ENCODE data around the gene CTIF.

DNA sequence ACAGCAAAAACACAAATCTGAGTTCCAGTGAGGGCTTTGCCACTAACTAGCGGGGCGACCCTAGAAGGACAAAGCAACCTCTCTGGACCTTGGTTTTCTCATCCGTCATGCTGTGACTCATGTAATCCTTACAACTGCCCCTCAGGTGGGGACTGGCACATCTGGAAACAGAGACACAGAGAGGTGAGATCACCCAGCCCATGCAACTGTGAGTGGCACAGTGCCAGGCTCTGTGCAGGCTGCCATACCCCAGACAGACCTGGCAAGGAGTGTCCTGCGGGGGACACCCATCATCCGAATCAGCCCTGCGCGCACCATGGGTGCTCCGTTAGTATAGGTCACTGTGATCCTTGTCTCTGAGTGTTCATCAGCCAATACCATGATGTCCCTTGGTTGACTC, 213.6 kb downstream of the CTIF start:
- TF ChIP-seq, protein P1, sequence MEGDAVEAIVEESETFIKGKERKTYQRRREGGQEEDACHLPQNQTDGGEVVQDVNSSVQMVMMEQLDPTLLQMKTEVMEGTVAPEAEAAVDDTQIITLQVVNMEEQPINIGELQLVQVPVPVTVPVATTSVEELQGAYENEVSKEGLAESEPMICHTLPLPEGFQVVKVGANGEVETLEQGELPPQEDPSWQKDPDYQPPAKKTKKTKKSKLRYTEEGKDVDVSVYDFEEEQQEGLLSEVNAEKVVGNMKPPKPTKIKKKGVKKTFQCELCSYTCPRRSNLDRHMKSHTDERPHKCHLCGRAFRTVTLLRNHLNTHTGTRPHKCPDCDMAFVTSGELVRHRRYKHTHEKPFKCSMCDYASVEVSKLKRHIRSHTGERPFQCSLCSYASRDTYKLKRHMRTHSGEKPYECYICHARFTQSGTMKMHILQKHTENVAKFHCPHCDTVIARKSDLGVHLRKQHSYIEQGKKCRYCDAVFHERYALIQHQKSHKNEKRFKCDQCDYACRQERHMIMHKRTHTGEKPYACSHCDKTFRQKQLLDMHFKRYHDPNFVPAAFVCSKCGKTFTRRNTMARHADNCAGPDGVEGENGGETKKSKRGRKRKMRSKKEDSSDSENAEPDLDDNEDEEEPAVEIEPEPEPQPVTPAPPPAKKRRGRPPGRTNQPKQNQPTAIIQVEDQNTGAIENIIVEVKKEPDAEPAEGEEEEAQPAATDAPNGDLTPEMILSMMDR (conservative IDR thresholded peaks at IDR 0.05; ENCODE audit: low read depth, low read length) = no peak
- TF ChIP-seq EZH2phosphoT487 (IDR thresholded peaks at IDR 0.05; ENCODE audit: borderline replicate concordance, low read length) (no peak), EZH2 (IDR thresholded peaks at IDR 0.05; ENCODE audit: low read length, unreplicated experiment) (no peak)
